OCI-LY3 (cell line): ENCODE results near the gene AGBL1.

Experiments
- EZH2phosphoT487 ChIP-seq: fragments of 200-600 bp; shearing (Covaris generic); IDR thresholded peaks from 2 replicates; pipeline ENCODE4 v1.6.1; 2018; ENCODE audit warnings: antibody characterized with exemption, mixed run types, low read depth
- TF ChIP-seq, protein P1 (sequence below): fragments of 200-600, 300-600 bp; sonication (generic); IDR thresholded peaks from 2 replicates; pipeline ENCODE4 v1.5.1; 2014; ENCODE audit warnings: antibody characterized with exemption, low read length, low read depth

DNA sequence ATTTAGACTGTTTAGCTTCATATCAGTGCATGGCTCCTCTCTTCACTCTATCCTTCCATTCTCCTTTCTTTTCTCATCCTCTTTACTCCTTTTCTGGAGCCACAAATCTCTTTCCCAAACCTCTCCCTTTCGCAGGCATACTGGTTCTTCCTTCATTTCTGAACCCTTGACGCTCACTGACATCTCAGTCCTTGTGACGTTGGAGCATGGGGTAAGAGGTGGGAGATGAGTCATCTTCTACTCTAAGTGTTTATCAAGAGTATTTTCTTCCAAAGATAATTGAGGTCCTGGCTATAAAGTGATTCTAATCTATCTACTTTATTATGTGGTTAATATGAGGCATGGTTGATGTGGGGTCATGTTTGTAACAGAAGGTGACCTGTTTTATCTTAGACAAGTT, 414.2 kb downstream of the AGBL1 start:
- TF ChIP-seq, protein P1, sequence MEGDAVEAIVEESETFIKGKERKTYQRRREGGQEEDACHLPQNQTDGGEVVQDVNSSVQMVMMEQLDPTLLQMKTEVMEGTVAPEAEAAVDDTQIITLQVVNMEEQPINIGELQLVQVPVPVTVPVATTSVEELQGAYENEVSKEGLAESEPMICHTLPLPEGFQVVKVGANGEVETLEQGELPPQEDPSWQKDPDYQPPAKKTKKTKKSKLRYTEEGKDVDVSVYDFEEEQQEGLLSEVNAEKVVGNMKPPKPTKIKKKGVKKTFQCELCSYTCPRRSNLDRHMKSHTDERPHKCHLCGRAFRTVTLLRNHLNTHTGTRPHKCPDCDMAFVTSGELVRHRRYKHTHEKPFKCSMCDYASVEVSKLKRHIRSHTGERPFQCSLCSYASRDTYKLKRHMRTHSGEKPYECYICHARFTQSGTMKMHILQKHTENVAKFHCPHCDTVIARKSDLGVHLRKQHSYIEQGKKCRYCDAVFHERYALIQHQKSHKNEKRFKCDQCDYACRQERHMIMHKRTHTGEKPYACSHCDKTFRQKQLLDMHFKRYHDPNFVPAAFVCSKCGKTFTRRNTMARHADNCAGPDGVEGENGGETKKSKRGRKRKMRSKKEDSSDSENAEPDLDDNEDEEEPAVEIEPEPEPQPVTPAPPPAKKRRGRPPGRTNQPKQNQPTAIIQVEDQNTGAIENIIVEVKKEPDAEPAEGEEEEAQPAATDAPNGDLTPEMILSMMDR = no peak
- no peak for TF ChIP-seq EZH2phosphoT487
